Mammary epithelial cell (primary cell): ENCODE measurements around the gene INHBB.

ENCODE experiments used
- EZH2 ChIP-seq: IDR thresholded peaks from 2 replicates; pipeline ENCODE4 v1.6.1; 2012; ENCODE audit warnings: low read length, inconsistent platforms, borderline replicate concordance
- TF ChIP-seq, protein P1 (sequence below), 2 donors: IDR thresholded peaks in 1 of 2; conservative IDR thresholded peaks in 1 of 2; 2 replicates each; pipeline ENCODE4 v1.5.1; 2011 to 2012; ENCODE audit warnings: inconsistent platforms in 2 of 2, low read length in 2 of 2, mild to moderate bottlenecking in 2 of 2, control low read depth in 1 of 2, low read depth in 1 of 2; ENCODE audit not compliant: insufficient read depth in 1 of 2; ENCODE audit errors: extremely low read depth in 1 of 2

DNA sequence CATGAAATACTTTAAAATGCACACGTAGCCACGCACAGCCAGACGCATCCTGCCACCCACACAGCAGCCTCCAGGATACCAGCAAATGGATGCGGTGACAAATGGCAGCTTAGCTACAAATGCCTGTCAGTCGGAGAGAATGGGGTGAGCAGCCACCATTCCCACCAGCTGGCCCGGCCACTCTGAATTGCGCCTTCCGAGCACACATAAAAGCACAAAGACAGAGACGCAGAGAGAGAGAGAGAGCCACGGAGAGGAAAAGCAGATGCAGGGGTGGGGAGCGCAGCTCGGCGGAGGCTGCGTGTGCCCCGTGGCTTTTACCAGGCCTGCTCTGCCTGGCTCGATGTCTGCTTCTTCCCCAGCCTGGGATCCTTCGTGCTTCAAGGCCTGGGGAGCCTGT, 4.1 kb downstream of the INHBB start:
- TF ChIP-seq, protein P1, sequence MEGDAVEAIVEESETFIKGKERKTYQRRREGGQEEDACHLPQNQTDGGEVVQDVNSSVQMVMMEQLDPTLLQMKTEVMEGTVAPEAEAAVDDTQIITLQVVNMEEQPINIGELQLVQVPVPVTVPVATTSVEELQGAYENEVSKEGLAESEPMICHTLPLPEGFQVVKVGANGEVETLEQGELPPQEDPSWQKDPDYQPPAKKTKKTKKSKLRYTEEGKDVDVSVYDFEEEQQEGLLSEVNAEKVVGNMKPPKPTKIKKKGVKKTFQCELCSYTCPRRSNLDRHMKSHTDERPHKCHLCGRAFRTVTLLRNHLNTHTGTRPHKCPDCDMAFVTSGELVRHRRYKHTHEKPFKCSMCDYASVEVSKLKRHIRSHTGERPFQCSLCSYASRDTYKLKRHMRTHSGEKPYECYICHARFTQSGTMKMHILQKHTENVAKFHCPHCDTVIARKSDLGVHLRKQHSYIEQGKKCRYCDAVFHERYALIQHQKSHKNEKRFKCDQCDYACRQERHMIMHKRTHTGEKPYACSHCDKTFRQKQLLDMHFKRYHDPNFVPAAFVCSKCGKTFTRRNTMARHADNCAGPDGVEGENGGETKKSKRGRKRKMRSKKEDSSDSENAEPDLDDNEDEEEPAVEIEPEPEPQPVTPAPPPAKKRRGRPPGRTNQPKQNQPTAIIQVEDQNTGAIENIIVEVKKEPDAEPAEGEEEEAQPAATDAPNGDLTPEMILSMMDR (conservative IDR thresholded peaks at IDR 0.05 in 1 of 2, IDR thresholded peaks at IDR 0.05 in 1 of 2; ENCODE audit: extremely low read depth in 1 of 2, insufficient read depth in 1 of 2, low read depth in 1 of 2, low read length in 2 of 2): no peak
- no peak for TF ChIP-seq EZH2
